Suprapubic skin (tissue), 4 donors: ENCODE data around the gene FEV. TPM values are rescaled to one million over a fixed set of nuclear protein-coding genes. Genes with fewer than 3 reads are reported as not detected.

Source experiments
- DNase-seq, 2 donors: peaks; one replicate each; pipeline ENCODE4 v3.0.0-alpha.2; 2019; ENCODE audit warnings: low spot score in 2 of 2
- H3K27ac ChIP-seq: fragments of 200-600 bp; sonication (generic); one replicate; pipeline ENCODE4 v1.5.1; 2019
- H3K27me3 ChIP-seq: fragments of 200-600 bp; sonication (generic); one replicate; pipeline ENCODE4 v1.5.1; 2019
- H3K36me3 ChIP-seq: fragments of 200-600 bp; sonication (generic); one replicate; pipeline ENCODE4 v1.5.1; 2019
- H3K4me1 ChIP-seq: fragments of 200-600 bp; sonication (generic); one replicate; pipeline ENCODE4 v1.5.1; 2019
- H3K4me3 ChIP-seq: fragments of 200-600 bp; sonication (generic); one replicate; pipeline ENCODE4 v1.5.1; 2019; ENCODE audit warnings: mild to moderate bottlenecking
- H3K9me3 ChIP-seq: fragments of 200-600 bp; sonication (generic); one replicate; pipeline ENCODE4 v1.5.1; 2019
- CTCF ChIP-seq, 2 donors: fragments of 200-600 bp in 1 of 2; fragments of 450-650 bp in 1 of 2; sonication (generic) in 1 of 2; IDR thresholded peaks; one replicate each; pipeline ENCODE4 v1.5.1; 2016 to 2019; ENCODE audit warnings: antibody characterized with exemption in 2 of 2, mild to moderate bottlenecking in 1 of 2, moderate library complexity in 1 of 2
- EP300 ChIP-seq: sonication (generic); formaldehyde crosslinking; IDR thresholded peaks from one replicate; pipeline ENCODE4 v1.6.1; 2017; ENCODE audit warnings: antibody characterized with exemption
- POLR2A ChIP-seq, 2 donors: fragments of 450-650 bp; IDR thresholded peaks; one replicate each; pipeline ENCODE4 v1.6.1; 2017; ENCODE audit warnings: antibody characterized with exemption in 2 of 2, mild to moderate bottlenecking in 2 of 2, moderate library complexity in 2 of 2
- POLR2AphosphoS5 ChIP-seq, 3 donors: sonication (generic); formaldehyde crosslinking; IDR thresholded peaks; one replicate each; pipeline ENCODE4 v1.6.1; 2017; ENCODE audit warnings: antibody characterized with exemption in 3 of 3
- WGBS: methylation state at CpG from one replicate; pipeline ENCODE4 v1.1.5; 2018; 5-methylcytosine and 5-hydroxymethylcytosine counted together
- total RNA-seq, 4 donors: library from RNA; depleted of rRNA; stranded (reverse); fragments of >200 nt; gene quantifications; one replicate each; pipeline ENCODE4 v1.1.0, GENCODE V29; 2016

FEV gene
- total RNA-seq, 4 donors from 2014 or later, result not detected

GRCh38 chr2:218959761-218960308 is 25.1 kb downstream of the FEV start:
- peaks cover 98% of the 10 kb centered on the region for H3K27me3 ChIP-seq
- H3K4me3 ChIP-seq, result peak overlapping the region; percentile 37
- peaks cover 27% of the 10 kb centered on the region for H3K4me1 ChIP-seq
- no peaks in the 10 kb centered on the region for H3K9me3 ChIP-seq
- H3K27ac ChIP-seq, result no peak overlapping the region
- H3K36me3 ChIP-seq, result no peaks in the 10 kb centered on the region
- DNase-seq, result no peak
- WGBS, result no CpG with 5 or more reads among the region's 67 CpGs
- no peak for TF ChIP-seq EP300
- no peak for TF ChIP-seq POLR2AphosphoS5 (IDR thresholded peaks at IDR 0.05)
- TF ChIP-seq CTCF (IDR thresholded peaks at IDR 0.05), result no peak
- no peak for TF ChIP-seq POLR2A (IDR thresholded peaks at IDR 0.05)

- H3K27ac ChIP-seq, result no peak within 1 kb of the TSS
- peak within 1 kb of the TSS; percentile 37 for H3K4me3 ChIP-seq
- no peak for DNase-seq
- H3K9me3 ChIP-seq, result no peaks in the 10 kb centered on the region
- no peaks in the 10 kb centered on the region for H3K36me3 ChIP-seq
- peaks cover 27% of the 10 kb centered on the region for H3K4me1 ChIP-seq
- under 1% methylated on average over 29 of the region's 37 CpGs for WGBS
- peaks cover 96% of the 10 kb centered on the region for H3K27me3 ChIP-seq
- TF ChIP-seq POLR2A (IDR thresholded peaks at IDR 0.05), result no peak
Observed at GRCh38 chr2:218959141-218959731, 25.7 kb downstream of the FEV start, which contains the start of gene CDK5R2. TSS of gene CDK5R2 (plus strand) at chr2:218959666. CDS start at chr2:218959821, 155 bp downstream.

GRCh38 chr2:218958276-218958675 is 26.7 kb downstream of the FEV start:
- peaks cover 27% of the 10 kb centered on the region for H3K4me1 ChIP-seq
- no peaks in the 10 kb centered on the region for H3K36me3 ChIP-seq
- no peak for TF ChIP-seq POLR2A (IDR thresholded peaks at IDR 0.05)
- no peak for TF ChIP-seq EP300
- TF ChIP-seq POLR2AphosphoS5 (IDR thresholded peaks at IDR 0.05), result no peak
- no peak for TF ChIP-seq CTCF (IDR thresholded peaks at IDR 0.05)
- H3K27ac ChIP-seq, result no peak overlapping the region
- H3K4me3 ChIP-seq, result no peak overlapping the region
- no peaks in the 10 kb centered on the region for H3K9me3 ChIP-seq
- H3K27me3 ChIP-seq, result peaks cover 95% of the 10 kb centered on the region
- DNase-seq, result no peak
- 89% methylated on average over 1 of the region's 1 CpG for WGBS

GRCh38 chr2:218957671-218958070 is 27.3 kb downstream of the FEV start:
- Histone ChIP-seq H3K4me3 (no peak overlapping the region), H3K9me3 (no peaks in the 10 kb centered on the region), H3K36me3 (no peaks in the 10 kb centered on the region), H3K27ac (no peak overlapping the region), H3K4me1 (peaks cover 20% of the 10 kb centered on the region), H3K27me3 (peaks cover 95% of the 10 kb centered on the region)
- WGBS, result 66% methylated on average over 4 of the region's 4 CpGs
- no peak for DNase-seq
- TF ChIP-seq POLR2A (IDR thresholded peaks at IDR 0.05) (no peak), CTCF (IDR thresholded peaks at IDR 0.05) (no peak), EP300 (no peak), POLR2AphosphoS5 (IDR thresholded peaks at IDR 0.05) (no peak)

- peaks cover 19% of the 10 kb centered on the region for H3K4me1 ChIP-seq
- H3K27me3 ChIP-seq, result peaks cover 89% of the 10 kb centered on the region
- DNase-seq, result no peak
- H3K36me3 ChIP-seq, result no peaks in the 10 kb centered on the region
- H3K4me3 ChIP-seq, result no peak overlapping the region
- H3K9me3 ChIP-seq, result no peaks in the 10 kb centered on the region
- WGBS, result 65% methylated on average over 1 of the region's 1 CpG
- no peak overlapping the region for H3K27ac ChIP-seq
- TF ChIP-seq POLR2AphosphoS5 (IDR thresholded peaks at IDR 0.05) (no peak), POLR2A (IDR thresholded peaks at IDR 0.05) (no peak), EP300 (no peak), CTCF (IDR thresholded peaks at IDR 0.05) (no peak)
Observed at GRCh38 chr2:218956039-218956438, 28.9 kb downstream of the FEV start.
